Activated CD4-positive, CD25-positive, alpha-beta regulatory T cell treated with anti-CD3 and anti-CD28 coated beads, Interleukin-2, amount 50 U/mL, for 72 hours (primary cell): ENCODE results near the gene MAN2C1.
"Not testable (repeated sequence)": the region's sequence is repeated elsewhere in the genome, so short reads cannot be mapped to it uniquely, and the experiment has no call there.

Source experiments
- DNase-seq: peaks from one replicate; pipeline ENCODE4 v3.0.0; 2021

MAN2C1 gene

DNA sequence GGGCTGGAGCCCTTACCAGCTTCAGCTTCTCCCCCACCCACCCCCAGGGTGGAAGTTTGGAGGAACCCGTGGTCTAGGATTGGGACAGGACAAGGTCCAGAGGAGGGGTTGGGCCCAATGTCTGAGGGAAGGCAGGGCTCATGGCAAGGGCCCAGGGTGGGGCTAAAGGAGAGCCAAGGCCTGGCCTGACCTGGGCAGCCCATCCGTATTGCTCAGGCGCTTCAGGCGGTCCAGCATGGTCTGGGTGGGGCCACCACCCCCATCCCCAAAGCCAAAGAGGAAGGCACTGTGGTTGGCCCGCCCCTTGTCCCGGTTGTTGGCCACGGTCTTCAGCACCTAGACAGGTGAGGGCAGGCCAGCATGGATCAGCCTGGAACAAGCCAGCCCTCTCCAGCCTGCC is 7.6 kb downstream of the MAN2C1 start:
- DNase-seq = no peak

DNA sequence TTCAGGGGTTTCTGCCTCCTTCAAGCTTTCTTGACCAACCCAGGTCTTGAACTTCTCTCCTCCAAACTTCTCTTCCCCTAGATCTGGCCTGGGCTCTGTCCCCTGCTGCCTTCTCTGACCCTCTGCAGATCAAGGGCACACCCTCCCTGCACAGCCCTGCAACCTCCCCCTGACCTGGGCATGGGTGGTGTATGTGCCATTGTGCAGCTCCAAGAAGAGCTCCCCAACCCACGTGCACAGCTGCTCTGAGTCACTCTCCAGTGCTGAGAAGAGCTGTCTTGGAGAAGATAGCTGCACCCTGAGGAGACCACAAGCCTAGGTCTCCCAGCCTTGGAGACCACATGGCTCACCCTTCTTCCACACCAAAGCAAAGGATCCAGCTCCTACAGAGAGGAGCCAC is 8.0 kb downstream of the MAN2C1 start:
- DNase-seq = no peak

DNA sequence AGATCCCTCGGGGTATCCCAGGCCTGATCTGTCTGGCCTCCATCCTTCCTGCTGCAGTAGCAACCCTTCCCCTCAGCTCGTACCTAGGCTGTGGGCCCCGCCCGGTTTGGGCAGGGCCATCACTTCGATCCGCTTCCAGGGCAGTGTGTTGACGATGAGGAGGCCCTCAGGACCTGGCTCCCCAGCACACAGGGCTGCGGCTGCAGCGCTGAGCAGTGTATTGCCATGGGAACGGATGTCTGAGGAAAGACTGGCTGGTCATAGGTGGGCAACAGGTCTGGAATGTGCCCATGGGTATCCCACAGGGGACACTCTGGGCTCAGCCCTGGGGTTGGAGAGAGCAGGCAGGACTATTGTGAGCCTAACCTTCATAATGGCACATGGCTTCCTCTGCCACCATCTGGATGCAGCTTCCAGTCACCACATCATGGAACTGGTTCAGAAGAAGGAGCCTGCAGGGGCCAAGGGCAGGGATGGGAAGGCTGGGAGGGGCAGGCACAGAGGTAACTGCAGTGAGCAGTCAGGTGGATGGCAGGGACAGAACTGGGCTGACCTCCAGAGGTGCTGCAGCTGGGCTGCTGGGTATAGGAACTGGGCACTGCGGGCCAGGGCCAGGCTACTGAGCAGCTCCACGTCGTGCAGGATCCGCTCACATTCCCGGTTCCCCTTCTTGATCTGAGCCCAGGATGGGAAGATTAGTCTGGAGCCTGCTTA is 8.7 kb downstream of the MAN2C1 start:
- no peak for DNase-seq

DNA sequence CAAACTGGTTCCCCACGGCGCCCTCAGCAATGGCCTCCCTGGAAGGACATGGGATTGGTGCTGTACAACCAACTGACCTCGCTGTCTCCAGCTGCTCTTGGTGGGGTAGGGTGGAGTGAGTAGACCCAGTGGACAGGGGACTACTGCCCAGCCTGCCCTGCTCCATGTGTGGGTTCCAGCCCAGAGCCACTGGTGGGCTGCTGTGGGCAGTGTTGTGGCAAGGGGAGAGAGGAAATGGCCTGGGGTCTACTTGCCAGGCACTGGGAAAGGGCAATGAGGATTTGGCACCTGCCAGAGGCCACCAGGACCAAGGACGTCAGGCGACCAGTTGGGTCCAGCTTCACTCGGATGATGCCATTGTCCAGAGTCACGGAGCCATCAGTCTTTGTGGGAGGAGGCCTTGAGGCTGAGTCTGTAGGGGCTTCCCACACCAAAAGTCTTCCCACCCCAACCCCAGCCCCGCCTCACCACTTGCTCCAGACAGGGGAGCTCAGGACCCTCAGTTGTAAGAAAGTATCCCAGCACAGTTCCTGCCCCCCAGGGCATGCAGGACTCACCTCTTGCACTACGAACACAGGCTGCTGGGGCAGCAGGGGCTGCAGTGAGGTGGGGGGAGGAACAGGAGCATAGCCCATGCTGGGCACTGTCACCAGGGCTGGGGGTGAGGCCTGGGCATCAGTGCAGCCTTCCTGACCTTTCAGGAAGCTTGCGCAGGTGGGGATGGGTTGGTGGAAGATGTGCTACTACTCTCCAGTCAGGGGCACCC is 9.5 kb downstream of the MAN2C1 start:
- DNase-seq = no peak

DNA sequence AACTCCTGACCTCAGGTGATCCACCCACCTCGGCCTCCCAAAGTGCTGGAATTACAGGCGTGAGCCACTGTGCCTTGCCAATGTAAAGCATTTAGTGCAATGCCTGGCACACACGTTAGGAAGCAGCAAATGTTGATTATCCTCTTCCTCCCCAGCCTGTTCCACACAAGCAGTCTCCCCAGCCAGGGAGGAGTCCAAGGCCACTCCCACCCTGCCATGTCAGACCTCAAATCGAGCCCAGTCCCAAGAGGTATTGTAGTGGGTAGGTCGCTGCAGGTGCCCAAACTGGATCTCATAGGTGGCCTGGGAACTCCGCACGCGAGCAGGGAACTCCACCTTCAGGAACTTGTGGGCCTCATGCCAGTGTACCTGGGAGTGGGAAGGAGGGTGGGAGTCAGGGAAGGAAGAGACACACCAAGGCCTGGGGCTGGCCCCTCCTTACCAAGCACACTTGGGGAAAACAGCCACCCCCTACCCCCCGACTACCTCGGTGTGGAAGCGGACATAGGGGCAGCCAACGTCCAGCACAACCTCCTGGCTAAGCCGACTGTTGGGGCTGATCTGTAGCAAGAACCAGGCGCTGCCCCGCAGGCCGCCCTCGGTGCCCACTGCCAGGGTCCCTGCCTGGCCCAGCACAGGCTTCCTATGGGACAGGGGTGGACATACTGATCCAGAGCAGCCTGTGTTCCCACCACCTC is 10.3 kb downstream of the MAN2C1 start:
- no peak for DNase-seq

DNA sequence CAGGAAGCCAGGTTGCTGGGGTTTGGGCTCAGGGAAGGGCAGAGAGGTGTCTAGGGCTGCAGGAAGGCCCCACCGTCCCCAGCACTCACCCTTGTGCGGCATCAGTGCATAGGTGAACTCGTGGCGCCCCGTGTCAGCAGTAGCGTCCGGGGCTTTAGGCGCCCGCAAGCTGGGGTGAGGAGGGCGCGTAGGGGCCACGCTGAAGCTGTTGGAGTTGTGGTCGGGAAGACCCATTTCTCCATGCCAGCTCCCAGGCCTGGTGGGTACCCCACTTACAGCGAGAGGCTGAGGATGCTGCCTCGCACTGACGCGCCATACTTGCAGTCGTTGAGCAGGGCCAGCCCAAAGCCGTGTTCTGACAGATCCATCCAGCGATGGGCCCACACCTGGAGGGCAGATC is 11.9 kb downstream of the MAN2C1 start:
- DNase-seq = no peak

DNA sequence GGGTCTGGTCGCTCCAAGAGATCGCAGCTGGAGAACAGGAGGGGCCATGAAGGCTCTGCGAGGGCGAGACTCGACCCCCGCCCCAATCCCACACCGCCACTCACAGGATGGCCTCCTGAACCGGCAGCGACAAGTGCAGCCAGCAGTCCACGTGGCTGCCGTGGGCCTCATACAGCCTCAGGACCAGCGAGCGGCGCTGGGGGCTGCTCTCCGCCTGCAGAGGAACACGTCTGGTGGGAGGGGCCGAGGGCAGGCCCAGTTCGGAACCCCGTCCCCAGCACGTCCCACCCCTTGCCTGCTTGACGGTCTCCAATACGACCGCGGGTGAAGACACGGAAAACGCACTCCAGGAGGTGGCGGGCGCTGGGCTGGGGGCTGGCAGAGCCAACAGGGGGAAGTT is 12.4 kb downstream of the MAN2C1 start:
- DNase-seq = no peak

DNA sequence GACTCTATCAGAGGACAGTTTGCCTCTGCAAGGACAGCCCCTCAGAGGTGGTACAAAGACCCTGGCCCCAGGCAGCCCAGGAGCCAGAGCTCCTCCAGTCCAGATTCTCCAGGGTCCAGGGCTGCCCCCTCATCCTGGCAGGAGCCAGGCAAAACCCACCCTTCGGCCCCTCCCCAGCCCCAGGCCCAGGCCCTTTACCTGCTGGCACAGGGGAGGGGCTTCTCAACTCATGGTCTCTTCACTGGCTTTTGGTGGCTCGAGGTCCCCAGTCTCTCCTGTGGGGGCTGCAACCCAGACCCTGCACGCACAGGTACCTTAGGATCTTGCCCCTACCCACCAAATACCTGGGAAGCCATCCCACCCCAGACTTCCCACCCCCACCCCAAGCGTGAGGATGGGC is 13.0 kb downstream of the MAN2C1 start:
- DNase-seq = no peak

DNA sequence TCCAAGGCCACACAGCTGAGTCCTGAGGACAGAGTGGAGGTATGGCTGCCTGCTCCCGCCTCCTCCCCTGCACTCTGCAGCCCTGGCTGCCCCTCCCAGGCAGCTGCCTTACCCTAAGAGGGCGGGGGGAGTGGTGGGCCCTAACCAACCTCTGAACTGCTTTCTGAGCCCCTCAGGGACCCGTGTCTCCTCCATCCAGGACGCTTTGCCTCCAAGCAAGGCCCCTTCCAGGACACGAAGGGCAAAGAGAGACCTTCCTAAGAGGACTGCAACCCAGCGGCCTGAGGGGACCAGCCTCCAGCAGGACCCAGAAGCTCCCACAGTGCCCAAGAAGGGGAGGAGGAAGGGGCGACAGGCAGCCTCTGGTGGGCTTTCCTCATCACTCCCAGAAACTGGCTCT is 14.0 kb downstream of the MAN2C1 start:
- no peak for DNase-seq

DNA sequence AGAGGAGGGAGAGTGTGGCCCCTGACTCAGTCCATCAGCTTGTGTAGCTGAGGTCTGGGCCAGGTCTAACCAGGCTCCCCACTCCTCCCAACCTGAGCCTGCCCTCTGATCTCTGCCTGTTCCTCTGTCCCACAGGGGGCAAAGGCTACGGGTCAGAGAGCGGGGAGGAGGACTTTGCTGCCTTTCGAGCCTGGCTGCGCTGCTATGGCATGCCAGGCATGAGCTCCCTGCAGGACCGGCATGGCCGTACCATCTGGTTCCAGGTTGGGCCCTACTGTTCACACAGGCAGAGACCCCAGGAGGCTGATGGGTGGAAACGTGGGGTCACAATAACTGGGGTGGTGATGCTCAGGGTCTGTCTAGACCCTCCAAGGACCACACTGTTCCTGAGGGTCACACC is 14.8 kb downstream of the MAN2C1 start:
- no peak for DNase-seq

DNA sequence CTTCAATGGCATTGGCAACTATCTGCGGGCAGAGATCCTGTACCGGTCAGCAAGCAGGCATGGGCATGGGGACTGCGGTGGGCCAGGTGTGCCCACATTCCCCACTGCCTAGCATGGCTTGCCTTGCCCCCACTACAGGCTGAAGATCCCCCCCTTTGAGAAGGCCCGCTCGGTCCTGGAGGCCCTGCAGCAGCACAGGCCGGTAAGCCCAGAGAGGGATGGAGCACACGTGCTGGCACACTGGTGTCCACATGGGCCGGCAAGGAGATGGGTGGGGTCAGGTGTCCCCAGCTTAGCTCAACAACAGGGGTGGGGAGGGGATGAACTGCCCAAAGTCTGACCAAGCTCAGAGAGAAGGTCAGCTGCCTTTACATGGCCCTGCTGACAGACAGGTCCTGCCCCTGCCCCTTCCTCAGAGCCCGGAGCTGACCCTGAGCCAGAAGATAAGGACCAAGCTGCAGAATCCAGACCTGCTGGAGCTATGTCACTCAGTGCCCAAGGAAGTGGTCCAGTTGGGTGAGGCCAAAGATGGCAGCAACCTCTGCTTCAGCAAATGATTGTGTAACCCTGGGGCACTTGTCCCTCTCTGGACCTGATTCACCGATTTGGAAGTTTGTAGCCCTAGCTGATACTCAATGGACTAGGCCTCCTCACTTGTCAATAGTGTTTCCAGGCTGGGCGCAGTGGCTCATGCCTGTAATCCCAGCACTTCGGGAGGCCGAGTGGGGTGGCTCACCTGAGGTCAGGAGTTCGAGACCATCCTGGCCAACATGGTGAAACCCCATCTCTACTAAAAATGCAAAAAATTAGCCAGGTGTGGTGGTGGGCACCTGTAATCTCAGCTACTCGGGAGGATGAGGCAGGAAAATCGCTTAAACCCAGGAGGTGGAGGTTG is 16.0 kb downstream of the MAN2C1 start:
- DNase-seq = no peak

DNA sequence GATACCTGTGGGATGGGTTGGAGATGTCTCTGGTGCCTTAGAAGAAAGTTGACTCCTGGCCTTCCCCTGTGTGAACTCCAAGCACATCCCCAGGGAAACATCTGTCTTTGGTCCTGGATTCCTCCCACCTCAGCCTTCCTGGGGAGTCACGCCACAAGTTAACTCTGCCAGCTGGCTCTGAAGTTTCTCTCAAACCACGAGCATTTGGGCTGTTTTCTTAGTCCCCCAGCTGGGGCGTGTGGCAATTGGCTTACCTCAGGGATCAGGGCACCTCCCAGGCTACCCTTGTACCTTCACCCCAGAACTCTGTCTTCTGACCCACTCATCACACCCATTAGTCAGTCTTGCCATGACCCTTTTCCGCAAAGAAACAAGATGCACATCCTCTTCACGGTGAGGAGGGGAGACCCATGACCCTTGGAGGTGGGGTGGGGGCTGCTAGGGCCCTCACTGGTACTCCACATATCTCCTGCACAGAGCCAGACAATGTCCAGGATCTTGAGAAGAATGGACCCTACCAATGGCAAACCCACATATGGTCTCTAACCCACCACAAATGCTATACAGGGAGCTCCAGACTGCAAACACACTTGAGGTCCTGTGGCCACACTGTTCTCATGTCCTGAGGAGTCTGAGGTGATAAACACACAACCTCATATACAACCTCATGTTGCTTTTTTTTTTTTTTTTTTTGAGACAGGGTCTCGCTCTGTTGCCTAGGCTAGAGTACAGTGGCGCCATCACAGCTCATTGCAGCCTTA is 17.6 kb downstream of the MAN2C1 start:
- no peak for DNase-seq

DNA sequence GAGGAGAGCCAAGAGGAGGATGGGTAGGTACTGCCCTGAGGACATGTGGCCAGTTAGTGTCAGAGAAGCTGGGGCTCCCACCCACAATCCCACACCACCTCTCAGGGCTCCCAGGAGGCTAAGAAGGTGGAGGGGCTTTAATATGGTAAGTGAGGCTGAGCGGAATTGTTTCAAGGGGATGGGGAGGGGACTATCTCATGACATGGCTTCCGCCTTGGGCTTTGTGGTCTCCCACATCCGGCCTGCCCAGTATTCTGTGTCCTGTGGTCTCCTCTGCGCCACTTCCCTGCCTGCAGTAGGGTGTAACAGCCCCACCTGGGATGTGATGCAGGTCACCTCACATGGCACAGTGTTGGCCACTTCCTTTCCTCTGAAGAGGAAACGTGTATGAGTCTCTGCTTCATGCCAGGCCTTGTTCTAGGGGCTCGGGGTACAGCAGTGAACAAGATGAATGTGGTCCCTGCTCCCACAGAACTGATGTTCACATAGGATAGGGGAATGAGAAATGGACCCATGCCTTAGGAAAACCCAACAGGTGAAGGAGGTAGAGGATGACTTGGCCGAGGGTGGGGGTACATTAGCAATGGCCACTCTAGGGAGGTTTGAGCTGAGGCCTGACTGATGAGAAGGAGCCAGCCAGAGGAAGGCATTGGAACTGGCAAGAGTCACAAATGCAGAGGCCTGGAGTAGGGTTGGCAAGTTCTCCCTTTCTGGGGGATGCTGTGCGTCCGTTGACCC is 18.4 kb downstream of the MAN2C1 start:
- peak; percentile 79 for DNase-seq

DNA sequence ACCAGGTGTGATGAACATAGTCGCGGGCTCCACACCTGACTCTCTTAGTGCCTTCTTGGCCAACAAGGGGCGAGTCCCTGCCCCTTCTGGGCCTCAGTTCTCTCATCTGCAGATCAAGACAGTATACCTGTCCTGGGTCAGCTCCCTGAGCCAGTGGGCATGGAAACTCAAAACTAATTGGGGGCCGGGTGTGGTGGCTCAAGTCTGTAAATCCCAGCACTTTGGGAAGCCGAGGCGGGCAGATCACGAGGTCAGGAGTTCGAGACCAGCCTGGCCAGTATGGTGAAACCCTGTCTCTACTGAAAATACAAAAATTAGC is 19.1 kb downstream of the MAN2C1 start:
- DNase-seq = not testable (repeated sequence)

DNA sequence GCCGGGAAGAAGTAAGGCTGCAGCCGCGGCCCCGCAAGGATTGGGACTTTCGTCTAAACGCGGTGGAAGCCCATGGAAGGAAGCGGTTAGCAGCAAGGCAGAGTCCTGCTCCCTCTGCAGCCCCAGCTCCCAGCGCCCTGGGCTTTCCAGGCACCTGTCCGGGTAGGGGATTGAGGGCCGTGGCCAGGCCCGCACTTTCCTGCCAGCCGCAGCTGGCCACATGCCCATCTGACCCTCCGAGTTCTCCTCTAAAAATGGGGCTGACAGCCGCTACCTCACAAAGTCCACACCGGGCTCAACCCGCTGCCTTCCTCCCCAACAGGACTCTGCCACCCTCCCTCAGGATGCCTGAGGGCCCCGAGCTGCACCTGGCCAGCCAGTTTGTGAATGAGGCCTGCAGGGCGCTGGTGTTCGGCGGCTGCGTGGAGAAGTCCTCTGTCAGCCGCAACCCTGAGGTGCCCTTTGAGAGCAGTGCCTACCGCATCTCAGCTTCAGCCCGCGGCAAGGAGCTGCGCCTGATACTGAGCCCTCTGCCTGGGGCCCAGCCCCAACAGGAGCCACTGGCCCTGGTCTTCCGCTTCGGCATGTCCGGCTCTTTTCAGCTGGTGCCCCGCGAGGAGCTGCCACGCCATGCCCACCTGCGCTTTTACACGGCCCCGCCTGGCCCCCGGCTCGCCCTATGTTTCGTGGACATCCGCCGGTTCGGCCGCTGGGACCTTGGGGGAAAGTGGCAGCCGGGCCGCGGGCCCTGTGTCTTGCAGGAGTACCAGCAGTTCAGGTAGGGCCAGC is 19.7 kb downstream of the MAN2C1 start:
- DNase-seq = peak; percentile 30

DNA sequence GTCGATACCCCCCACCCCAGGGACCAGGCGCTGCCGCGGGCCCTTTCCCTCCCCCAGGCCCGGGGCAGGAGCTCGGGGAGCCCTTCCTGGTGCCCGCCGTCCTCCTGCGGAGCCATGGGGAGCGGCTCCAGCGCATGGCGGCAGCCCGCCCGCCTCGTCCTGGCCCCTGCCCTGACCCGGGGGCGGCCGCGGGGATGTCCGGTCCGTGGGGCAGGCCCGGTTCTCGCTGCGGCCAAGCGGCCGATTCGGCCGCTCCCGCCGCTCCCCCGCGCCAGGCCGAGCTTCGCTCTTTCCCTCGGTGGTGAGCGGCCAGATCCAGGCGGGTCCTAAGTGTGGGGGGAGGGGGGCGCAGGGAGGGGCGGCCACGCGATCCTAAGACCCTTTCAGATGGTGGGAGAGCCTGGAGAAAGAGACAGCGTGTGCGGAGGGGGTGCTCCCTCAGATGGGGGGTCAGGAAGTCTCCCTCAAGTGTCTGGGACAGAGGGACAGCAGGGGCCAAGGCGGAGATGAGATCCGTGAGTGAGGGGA is 20.3 kb downstream of the MAN2C1 start:
- DNase-seq = no peak

DNA sequence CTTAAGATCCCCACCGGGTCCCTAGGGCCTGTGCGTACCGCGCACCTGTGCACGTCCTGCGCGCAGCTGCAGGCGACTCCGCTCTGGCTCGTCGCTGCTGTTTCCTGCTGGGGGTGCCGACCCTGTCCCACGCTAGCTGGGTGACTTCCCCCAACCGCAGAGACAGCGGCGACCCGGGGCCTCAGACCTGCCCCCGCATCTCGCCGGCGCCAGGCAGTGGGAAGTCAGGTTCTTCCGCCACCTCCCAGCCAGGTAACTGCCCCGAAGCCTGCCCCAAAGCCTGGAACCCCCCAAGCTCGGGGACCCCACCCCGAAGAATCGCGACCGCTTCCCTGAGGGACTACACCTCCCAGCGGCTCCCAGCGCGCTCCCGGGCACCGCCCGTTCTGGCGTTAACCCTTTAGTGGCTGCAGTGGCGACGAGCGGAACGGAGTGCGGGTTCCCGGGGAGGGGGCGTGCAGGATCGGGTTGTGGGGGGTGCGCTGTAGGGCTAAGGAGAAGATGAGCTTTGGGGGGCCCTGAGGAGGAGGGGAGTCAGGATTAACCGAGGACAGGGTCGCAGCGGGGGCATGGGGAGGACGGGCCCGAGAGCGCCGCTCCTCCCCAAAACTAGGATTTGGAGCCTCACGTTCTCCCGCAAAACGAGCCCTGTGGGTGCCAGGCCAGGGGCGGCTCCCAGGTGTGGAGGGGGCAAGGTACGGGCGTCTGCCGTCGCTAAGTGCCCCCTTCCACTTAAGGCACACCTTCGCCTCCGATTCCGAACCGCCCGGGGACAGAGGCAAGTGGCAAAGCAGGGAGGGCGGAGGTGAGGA is 21.0 kb downstream of the MAN2C1 start:
- peak; percentile 51 for DNase-seq

DNA sequence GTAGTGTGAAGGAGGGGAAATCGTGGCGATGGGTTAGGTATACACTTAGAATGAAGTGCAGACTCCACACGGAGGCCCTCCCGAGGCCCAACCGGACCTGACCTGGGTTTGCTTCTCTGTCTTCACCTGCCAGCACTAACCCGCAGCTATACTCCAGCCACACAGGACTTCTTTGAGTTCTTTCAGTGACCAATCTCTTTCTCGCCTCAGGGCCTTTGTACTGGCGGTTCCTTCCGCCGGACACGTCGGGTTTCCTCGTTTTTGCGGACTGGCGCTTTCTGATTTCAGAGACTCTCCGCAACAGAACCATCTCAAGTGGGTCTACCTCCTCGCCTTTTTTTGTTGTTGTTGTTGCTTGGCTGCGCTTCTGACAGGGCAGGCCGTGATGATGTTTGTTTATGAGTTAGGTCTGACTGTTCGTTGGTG is 21.6 kb downstream of the MAN2C1 start, which contains the start of gene NEIL1:
TSS of gene NEIL1 (plus strand) at position 244 of the 426 bp plus-strand sequence. CDS start 1,867 bp downstream, outside the sequence.
- DNase-seq = no peak

DNA sequence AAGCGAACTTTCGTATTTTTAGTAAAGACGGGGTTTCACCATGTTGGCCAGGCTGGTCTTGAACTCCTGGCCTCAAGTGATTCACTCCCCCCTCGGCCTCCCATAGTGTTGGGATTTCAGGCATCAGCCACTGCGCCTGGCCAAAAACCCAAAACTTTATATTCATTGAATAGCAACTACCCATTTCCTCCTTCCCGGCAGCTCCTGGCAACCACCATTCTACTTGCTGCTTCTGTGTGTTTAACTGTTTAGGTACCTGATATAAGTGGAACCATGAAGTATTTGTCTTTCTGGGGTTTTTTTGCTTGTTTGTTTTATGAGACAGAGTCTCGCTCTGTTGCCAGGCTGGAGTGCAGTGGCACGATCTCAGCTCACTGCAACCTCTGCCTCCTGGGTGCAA is 24.5 kb downstream of the MAN2C1 start:
- DNase-seq = peak; percentile 17
